IPS-NIHi11 (cell line): Measurements from ENCODE around the gene ZNF628.

Experiments used
- DNase-seq: peaks from one replicate; pipeline ENCODE4 v3.0.0; 2012; ENCODE audit warnings: mixed read lengths, low spot score

Gene ZNF628

DNA sequence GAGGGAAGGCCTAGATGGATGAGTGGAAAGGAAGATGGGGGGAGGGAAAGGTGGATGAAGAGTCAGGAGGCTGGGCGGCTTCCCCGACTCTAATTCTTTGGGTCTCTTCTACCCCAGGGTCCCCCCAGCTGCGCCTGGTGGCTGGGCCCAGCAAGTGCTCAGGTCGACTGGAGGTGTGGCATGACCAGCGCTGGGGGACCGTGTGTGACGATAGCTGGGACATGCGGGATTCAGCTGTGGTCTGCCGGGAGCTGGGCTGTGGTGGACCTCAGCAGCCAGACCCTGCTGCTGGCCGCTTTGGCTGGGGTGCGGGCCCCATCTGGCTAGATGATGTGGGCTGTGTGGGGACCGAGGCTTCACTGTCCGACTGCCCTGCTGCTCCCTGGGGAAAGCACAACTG, 21.3 kb downstream of the ZNF628 start:
- no peak for DNase-seq

DNA sequence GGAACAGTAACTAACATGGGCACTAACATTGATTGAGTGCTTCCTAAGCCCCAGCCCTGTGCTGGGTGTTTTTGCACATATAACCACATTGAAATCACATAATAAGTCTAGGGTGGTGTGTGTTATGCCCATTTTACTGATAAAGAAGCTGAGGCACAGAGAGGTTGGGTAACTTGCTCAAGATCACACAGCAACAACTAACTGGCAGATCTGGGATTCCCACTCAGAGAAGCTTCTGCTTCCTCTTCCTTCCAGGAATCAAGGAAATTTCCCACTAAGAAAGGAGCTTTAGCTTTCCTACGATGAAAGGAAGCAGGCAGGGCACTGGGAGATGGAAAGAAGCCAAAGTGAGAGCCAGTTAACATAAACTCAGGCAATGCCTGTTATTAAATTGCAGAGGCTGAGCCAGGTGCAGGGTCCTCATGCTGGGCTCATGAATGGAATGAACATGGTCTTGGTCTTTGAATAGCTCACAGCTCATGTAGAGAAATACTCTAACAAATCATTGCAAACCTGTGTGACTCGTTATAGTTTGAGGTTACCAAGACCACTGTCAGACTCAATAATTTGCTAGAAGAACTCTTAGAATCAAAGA, 21.9 kb downstream of the ZNF628 start:
- no peak for DNase-seq

DNA sequence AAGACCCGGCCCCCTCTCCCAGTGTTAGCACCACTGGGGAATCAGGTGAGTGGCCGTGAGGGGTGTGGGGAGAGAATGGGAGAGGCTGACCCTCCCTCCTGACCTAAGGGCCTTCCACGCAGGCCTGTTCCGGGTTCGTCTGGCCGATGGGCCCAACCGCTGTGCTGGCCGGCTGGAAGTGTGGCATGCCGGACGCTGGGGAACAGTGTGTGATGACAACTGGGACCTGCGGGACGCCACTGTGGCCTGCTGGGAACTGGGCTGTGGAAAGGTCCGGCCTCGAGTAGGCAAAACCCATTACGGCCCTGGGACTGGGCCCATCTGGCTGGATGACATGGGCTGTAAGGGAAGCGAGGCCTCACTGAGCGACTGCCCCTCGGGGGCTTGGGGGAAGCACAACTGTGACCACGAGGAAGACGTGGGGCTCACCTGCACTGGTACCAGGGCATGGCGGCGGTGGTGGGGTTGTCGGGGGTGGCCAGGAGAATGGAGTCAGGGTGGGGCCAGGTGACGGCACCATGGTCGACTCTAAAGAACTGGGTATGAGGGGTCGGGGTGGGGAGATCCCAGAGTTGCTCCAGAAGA, 24.0 kb downstream of the ZNF628 start:
- no peak for DNase-seq

DNA sequence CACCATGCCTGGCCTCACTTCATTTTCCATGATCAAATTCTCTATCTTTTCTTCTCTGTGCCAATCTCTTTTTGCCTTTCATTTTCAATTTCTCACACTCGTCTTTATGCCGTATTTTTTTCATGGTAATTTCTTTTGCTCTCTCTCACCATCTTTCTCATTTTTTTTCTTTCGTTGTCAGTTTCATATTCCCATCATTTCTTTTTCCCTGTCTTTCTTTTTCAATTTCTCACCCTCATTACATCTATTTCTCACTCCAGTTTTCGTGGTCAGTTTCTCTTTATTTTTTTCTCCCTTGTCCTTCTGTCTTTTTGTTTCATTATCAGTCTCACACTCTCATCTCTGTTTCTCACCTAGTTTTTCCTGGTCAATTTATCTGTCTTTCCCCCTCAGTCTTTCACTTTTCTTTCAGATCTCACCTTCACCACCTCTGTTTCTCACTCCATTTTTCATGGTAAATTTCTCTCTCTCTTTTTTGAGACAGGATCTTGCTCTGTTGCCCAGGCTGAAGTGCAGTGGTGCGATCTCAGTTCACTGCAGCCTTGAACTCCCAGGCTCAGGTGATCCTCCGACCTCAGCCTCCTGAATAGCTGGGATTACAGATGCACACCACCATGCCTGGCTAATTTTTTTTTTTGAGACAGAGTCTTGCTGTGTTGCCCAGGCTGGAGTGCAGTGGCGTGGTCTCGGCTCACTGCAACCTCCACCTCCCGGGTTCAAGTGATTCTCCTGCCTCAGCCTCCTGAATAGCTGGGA, 26.0 kb downstream of the ZNF628 start:
- no peak for DNase-seq

DNA sequence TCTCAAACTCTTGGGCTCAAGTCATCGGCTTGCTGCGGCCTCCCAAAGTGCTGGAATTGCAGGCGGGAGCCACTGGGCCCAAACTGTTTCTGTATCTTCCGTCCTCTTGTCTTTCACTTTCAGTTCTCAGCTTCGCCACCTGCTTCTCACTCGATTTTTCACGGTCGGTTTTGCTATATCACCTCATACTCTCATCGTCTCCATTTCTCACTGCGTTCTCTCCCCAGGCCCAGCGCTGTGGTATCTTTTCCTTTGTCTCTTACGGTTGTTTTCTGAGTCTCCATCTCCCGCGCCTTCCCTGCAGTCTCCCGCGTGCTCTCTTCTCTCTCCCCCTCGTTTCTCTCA, 26.7 kb downstream of the ZNF628 start:
- DNase-seq, result no peak

DNA sequence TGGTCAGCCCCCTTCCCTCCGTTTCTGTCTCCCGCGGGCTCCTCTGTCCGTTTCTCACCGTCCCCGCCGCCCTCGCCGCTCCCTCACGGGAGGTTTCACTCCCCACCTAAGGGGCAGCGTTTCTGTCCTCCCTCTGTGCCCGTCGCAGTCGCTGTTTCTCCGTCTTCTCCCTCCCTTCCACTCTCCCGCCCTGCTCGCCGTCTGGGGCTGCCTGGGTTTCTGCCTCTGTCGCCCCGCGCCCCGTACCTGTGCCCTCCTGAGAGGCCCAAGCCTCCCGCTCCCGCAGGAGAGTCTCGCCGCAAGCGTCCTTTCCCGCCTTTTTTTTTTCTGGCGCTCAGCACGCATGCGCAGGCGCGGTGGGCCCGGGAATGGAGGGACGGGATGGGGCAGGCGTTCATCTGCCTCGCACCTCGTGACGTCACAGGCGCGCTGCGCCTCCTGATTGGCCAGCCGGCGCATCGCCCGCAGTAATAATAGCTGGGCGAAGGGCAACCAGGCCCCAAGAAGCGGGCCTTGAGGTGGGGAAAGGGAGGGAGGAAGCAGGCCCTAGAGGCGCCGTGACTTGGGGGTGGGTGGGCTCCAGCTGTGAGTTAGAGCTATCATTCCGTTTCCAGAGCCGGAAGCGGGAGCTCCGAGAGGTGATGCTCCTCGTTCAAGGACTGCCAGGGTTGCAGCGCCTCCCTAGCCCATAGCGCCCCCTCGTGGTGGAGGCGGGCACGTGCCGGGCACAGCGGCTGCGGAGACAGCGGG, 27.3 kb downstream of the ZNF628 start:
- peak; percentile 99 for DNase-seq

DNA sequence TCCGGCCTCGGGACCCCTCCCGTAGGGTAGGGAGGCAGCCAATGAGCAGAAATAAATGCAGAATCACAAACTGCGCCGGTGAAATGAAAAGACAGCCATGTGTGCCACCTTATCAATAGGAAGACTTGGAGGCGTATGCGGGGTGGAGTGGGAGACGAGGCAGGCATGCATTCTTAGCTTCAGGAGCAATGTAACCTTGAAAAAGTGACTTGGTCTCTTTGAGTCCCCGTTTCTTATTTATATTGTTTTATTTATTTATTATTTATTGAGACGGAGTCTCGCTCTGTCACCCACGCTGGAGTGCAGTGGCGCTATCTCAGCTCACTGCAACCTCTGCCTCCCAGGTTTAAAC, 27.8 kb downstream of the ZNF628 start:
- DNase-seq, result no peak

DNA sequence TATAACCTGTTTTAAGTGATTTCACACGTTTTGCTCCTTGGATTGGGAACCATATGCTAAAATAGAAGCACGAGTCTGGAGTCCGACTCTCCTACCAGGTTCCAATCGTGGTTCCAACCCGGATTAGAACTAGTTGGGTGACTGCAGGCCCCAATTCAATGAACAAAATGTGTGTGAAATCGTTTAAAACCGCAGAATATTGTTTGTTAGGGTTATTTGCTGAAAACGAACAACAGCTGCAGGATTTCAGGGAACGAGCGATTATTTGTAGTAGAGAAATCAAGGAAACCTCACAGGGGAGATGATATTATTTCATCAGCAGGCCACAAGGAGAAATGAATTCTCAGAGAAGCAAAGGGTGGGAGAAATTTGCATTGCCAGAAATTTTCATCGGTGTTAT, 28.6 kb downstream of the ZNF628 start:
- DNase-seq, result no peak

DNA sequence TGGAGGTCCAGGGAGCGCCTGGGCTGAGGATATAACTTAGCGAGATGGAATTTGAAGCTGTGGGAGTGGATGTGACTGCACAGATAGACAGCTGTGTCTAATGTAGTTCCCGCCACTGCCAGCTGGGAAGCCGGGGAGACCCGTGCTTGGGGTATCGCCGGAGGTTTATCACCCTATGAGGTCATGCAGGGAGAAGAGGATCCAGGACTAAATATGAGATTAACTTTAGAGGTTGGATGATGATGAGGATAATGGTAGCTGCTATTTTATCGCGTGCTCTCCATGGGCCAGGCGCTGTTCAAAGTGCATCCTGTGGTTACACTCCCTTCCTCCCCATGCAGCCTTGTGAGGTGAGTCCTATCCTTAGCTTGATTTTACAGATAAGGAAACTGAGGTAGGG, 31.7 kb downstream of the ZNF628 start:
- DNase-seq, result no peak

DNA sequence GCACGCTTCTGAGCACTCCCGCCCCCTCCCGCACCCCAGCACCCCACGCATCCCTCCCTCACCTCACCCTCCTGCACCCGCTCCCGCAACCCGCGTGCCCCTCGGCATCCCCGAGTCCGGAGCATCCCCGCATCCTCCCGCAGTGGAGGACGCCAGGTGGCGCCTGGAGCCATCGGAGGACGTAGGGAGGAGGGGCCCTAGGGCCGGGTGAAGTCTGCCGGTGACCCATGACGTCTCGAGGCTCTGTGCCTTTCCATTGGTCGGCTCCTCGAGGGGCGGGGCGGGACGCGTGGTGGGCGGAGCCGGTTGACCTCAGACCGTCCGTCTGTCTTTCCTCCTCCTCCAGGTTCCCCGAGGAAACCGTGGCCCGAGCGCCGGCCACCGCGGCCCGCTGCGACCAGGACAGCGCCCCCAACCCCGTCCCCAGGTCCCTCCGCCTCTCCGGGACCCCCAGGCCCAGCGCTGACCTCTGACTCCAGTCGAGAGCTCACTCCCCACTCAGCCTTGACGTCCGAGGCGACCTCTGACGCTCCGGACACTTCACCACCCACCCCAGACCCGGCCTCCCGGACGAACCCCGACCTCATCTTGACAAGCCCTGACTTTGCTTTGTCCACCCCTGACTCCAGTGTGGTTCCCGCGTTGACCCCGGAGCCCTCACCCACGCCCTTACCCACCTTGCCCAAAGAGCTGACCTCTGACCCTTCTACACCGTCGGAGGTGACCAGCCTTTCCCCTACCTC, 40.6 kb downstream of the ZNF628 start:
- peak; percentile 100 for DNase-seq

DNA sequence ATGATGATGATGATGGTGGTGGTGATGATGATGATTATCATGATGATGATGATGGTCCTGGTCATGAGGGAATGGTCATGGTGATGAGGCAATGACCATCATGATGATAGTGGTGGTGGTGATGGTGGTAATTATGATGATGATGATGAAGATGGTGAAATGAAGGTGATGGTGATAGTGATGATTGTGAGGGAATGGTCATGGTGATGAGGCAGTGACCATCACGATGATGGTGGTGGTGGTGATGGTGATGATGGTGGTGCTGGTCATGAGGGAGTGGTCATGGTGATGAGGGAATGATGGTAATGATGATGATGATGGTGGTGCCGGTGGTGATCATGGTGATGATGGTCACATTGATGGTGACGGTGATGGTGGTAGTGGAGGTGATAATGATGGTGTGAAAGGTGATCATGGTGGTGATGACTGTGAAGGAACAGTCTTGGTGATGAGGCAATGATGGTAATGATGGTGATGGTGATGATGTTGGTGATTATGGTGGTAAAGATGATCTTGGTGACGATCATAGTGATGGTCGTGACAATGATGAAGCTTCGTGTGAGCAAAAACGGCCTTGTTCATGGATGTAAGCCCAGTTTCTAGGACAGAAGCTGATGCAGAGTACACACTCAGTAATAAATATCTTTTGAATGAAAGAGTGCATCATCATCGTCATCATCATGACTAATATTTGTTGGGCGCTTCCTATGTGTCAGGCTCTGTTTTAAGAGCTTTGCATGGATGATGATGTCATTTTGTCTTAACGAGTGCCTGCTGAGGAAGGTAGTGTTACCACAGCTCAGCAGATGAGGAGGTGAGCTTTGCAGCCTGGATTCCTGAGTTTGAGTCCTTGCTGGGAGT, 43.3 kb downstream of the ZNF628 start:
- DNase-seq, result no peak

DNA sequence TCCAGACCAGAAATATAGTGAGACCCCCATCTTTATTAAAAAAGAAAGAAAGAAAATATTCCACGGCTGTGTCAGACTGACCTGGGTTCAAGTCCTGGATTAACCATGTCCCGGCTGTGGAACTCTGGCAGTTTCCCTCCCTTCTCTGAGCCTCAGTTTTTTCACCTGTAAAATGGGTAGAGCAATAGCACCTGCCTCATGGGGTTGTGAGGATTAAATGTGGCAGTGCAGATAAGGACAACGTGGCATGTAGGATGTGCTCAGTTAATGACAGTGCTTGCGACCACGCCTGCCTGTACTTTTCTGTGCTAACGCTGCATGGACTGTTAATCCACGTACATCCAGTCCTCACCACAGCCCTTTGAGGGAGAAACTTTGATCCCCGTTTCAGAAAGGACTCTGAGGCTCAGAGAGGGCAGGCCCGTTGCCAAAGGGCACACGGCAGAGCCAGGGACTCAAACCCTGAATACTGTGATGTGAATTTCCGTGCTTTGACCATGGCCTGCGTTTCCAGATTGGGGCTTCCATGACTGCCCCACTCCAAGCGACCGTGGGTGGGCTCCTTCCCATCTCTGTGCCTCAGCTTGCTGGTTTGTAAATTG, 44.4 kb downstream of the ZNF628 start:
- DNase-seq, result no peak

DNA sequence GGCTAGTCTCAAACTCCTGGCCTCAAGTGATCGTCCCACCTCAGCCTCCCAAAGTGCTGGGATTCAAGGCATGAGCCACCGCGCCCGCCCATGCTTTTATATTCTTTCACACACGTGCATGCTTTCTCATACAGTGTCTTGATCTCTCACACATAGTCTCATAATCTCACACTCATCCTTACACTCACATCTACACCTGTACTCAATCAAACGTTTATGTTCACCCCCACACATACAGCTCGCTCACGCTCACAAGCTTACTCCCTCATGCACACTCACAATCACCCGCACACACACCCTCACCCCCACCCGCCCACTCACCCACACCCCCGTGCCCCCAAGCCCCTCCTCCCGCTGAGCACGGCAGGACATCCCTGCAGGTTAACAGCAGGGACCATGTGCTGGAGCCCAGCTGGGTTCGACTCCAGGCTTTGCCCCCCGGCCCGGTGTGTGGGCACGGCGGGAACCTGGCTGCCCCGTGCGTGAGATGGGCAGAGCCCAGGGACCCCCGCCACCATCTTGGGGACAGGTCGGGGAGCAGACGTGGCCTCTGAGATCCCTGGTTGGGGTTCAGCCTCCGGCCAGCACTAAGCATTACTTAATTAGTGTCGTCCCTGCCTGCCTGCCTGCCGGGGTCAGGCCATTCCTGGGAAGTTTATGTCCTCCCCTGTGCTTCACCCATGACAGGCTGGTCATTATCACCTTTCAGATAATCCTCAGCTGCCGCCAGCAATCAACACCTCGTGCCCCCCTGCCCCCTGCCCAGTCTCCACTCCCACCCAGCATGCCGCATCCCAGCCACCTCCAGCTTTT, 49.1 kb downstream of the ZNF628 start:
- DNase-seq, result no peak

DNA sequence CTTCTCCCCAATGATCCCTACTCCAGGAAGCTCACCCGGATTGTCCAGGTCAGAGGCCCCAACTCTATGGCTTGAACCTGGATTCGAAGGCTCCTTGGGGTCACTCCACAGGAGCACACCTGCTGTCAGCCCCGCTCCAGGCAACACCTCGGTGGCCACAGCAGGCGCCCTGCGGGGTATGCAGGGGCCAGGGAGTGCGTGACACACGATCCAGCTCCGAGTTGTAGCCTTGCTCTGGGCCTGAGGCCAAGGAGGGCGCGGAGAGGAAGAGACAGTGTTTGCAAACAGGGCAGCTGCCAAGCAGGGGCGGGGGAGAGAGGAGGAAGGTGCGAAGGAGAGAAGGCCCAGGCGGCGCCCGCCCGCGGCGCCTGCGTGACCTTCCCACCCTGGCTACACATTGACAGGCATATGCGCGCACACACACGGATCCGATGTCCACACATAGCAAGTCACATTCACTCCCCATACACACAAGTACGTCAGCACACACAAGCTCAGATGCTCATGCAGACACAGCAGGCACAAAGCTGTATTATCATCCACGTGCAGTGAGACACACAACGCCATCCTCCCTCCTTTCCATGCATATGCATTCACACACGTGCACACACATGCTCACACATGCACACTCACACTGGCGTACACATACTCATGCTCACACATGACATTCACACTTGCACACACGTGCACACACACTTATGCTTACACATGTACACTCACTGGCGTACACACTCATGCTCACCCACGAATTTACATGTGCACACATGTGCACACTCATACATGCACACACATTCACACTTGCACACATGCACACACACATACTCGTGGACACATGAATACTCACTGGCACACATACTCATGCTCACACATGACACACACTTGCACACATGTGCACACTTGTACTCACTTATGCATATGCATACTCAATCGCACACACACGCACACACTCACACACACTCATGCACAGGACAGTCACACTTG, 50.1 kb downstream of the ZNF628 start:
- DNase-seq, result peak; percentile 61

DNA sequence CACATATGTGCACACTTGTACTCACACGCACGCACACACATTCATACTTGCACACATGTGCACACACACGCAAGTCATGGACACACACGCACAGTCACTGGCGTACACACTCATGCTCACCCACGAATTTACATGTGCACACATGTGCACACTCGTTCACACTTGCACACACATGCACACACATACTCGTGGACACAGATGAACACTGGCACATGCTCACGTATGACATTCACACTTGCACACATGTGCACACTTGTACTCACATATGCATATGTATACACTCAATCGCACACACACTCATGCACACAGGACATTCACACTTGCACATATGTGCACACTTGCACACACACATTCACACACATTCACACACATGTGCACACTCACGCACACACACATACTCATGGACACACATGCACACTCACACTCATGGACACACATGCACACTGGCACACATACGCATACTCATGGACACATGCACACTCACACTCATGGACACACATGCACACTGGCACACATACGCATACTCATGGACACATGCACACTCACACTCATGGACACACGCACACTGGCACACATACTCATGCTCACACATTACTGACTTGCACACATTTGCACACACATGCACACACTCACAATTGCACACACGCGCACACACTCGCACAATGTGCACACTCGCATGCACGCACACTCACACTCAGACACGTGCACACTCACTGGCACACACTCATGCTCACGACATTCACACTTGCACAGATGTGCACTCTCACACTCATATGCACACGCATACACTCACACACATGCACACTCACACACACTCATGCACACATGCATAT, 51.0 kb downstream of the ZNF628 start:
- DNase-seq, result no peak

DNA sequence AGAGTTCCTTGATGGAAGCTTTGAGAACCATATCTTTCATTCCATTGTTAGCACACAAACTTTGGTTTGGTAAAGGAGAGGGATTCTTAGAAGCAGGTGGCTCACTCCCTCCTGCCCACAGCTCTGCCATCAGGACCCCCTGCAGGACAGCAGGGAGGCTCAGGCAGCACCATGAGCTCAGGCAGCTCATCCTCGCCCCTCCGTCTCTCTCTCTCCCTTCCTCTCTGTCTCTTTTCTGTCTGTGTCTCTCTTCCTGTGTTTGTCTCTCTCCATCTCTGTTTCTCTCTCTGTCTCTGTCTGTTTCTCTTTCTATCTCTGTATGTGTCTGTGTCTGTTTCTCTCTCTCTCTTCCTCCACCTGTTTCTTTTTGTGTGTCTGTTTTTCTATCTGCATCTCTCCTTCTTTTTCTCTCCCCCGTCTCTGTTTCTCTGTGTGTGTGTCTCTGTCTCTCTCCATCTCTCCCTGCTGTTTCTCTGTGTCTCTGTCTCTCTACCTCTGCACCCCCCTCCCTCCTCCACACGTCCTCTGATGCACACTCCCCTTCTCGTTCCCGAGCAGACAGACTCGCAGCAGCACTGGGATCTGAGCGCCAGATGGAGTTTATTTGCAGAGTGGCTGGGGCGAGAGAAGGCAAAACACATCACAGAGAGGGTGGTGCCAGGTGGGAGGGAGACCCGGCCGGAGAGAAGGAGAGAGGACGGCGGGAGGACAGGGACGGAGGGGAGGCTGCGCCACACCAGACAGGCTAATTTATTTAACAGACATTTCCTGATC, 51.8 kb downstream of the ZNF628 start:
- no peak for DNase-seq

DNA sequence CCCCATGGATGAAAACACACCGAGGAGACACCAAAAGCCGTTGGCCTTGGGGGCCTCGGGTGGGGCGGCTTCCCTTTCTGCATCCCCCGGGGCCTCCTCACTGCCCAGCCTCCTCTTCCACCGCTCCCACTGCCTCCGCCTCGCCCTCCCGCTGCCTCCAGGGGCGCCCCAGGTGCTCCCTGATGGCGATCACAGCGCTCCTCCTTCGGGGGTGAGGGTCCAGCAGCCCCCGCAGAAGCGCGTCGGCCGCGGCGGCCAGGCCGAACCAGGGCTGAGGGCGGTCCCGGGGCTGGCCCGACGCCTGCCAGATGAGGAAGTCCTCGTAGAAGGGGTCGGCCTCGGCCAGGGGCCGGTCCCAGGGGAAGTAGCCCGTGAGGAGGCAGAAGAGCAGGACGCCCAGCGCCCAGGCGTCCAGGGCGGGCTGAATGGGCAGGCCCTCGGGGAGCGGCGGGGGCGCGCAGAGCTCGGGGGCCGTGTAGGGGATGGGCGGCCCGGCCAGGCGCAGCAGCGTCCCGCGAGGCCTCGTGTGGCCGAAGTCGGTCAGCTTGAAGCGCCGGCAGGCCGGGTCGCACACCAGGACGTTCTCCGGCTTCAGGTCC, 53.3 kb downstream of the ZNF628 start:
- no peak for DNase-seq
